Thyroid gland (tissue), 4 donors: Measurements from ENCODE around the gene CEP72. TPM values are rescaled to one million over a fixed set of nuclear protein-coding genes. Genes with fewer than 3 reads are reported as not detected.
"Not testable (repeated sequence)": the region's sequence is repeated elsewhere in the genome, so short reads cannot be mapped to it uniquely, and the experiment has no call there.

Experiments used
- DNase-seq, 2 donors: peaks; one replicate each; pipeline ENCODE4 v3.0.0-alpha.2; 2019
- H3K27ac ChIP-seq, 3 donors: fragments of 200-600 bp; sonication (generic); 1 replicate in 2 of 3; 2 replicates in 1 of 3; pipeline ENCODE4 v1.5.1; 2016 to 2019; ENCODE audit warnings: mild to moderate bottlenecking in 1 of 3, moderate library complexity in 1 of 3
- H3K27me3 ChIP-seq: fragments of 200-600 bp; sonication (generic); one replicate; pipeline ENCODE4 v1.5.1; 2019
- H3K36me3 ChIP-seq, 2 donors: fragments of 200-600 bp; sonication (generic); one replicate each; pipeline ENCODE4 v1.5.1; 2016 to 2019
- H3K4me1 ChIP-seq, 2 donors: fragments of 200-600 bp; sonication (generic); one replicate each; pipeline ENCODE4 v1.5.1; 2017 to 2019
- H3K4me3 ChIP-seq, 3 donors: fragments of 200-600 bp; sonication (generic); replicated peaks in 1 of 3; 1 replicate in 2 of 3; 2 replicates in 1 of 3; pipeline ENCODE4 v1.5.1; 2016; ENCODE audit warnings: mild to moderate bottlenecking in 1 of 3
- H3K9me3 ChIP-seq: fragments of 200-600 bp; sonication (generic); one replicate; pipeline ENCODE4 v1.5.1; 2017
- CTCF ChIP-seq, 6 experiments: fragments of 200-600 bp in 3 of 6; fragments of 450-650 bp in 3 of 6; sonication (generic) in 3 of 6; IDR thresholded peaks; one replicate each; pipeline ENCODE4 v1.5.1; 2016 to 2019; ENCODE audit warnings: antibody characterized with exemption in 6 of 6, mild to moderate bottlenecking in 2 of 6, inconsistent platforms in 1 of 6, moderate library complexity in 1 of 6
- POLR2A ChIP-seq, 2 donors: fragments of 450-650 bp; IDR thresholded peaks; one replicate each; pipeline ENCODE4 v1.6.1; 2017; ENCODE audit warnings: antibody characterized with exemption in 2 of 2, mild to moderate bottlenecking in 2 of 2, moderate library complexity in 1 of 2
- WGBS, 2 donors: methylation state at CpG; one replicate each; pipeline ENCODE4 v1.1.5; 2017; 5-methylcytosine and 5-hydroxymethylcytosine counted together
- intact Hi-C: fragments of 100-400 bp; cut with DNase I; formaldehyde crosslinking; loops from one replicate; pipeline ENCODE4 v1.15.1; 2023
- total RNA-seq, 4 donors: library from RNA; depleted of rRNA; stranded (reverse); fragments of >200 nt; gene quantifications; one replicate each; pipeline ENCODE4 v1.2.3, GENCODE V29; 2016

CEP72 gene
- total RNA-seq, 4 donors from 2014 or later = 3.4 to 7.6 (median 4.6) TPM

- intact Hi-C loops = no loop called here
- peaks cover 14 to 17% of the 10 kb centered on the region in 2 donors for H3K36me3 ChIP-seq
- no peaks in the 10 kb centered on the region for H3K27me3 ChIP-seq
- DNase-seq = no peak
- WGBS, 2 donors = 92 to 93% methylated on average over 20 to 33 of the region's 38 CpGs
- no peak overlapping the region for H3K4me3 ChIP-seq
- no peaks in the 10 kb centered on the region for H3K9me3 ChIP-seq
- peaks cover 0 to 7% of the 10 kb centered on the region in 2 donors for H3K4me1 ChIP-seq
- TF ChIP-seq CTCF (IDR thresholded peaks at IDR 0.05) (no peak), POLR2A (IDR thresholded peaks at IDR 0.05) (no peak)
- H3K27ac ChIP-seq = no peak overlapping the region
Observed at GRCh38 chr5:624118-624950, 12.2 kb downstream of the CEP72 start.

- H3K4me1 ChIP-seq = peaks cover 0 to 7% of the 10 kb centered on the region in 2 donors
- no peak overlapping the region for H3K27ac ChIP-seq
- no peaks in the 10 kb centered on the region for H3K9me3 ChIP-seq
- H3K4me3 ChIP-seq = no peak overlapping the region
- DNase-seq = no peak
- WGBS, 2 donors = 79 to 83% methylated on average over 13 of the region's 13 CpGs
- TF ChIP-seq CTCF (IDR thresholded peaks at IDR 0.05) (no peak), POLR2A (IDR thresholded peaks at IDR 0.05) (no peak)
- intact Hi-C loops = no loop called here
- no peaks in the 10 kb centered on the region for H3K27me3 ChIP-seq
- H3K36me3 ChIP-seq = peaks cover 10 to 11% of the 10 kb centered on the region in 2 donors
Observed at GRCh38 chr5:624951-625230, 12.8 kb downstream of the CEP72 start.

- Histone ChIP-seq H3K9me3 (no peaks in the 10 kb centered on the region), H3K4me3 (no peak overlapping the region), H3K36me3 (peaks cover 4 to 5% of the 10 kb centered on the region in 2 donors), H3K4me1 (peaks cover 0 to 7% of the 10 kb centered on the region in 2 donors), H3K27ac (no peak overlapping the region), H3K27me3 (no peaks in the 10 kb centered on the region)
- intact Hi-C loops = no loop called here
- DNase-seq = no peak
- TF ChIP-seq POLR2A (IDR thresholded peaks at IDR 0.05) (no peak), CTCF (IDR thresholded peaks at IDR 0.05) (no peak)
- 97 to 98% methylated on average over 16 of the region's 16 CpGs for WGBS, 2 donors
Observed at GRCh38 chr5:625516-625915, 13.4 kb downstream of the CEP72 start.

- intact Hi-C loops = no loop called here
- 88 to 96% methylated on average over 3 of the region's 3 CpGs for WGBS, 2 donors
- TF ChIP-seq CTCF (IDR thresholded peaks at IDR 0.05) (no peak), POLR2A (IDR thresholded peaks at IDR 0.05) (no peak)
- H3K4me1 ChIP-seq = peaks cover 0 to 7% of the 10 kb centered on the region in 2 donors
- no peaks in the 10 kb centered on the region for H3K9me3 ChIP-seq
- H3K27me3 ChIP-seq = no peaks in the 10 kb centered on the region
- no peaks in the 10 kb centered on the region for H3K36me3 ChIP-seq
- no peak overlapping the region for H3K4me3 ChIP-seq
- no peak overlapping the region for H3K27ac ChIP-seq
- no peak for DNase-seq
Observed at GRCh38 chr5:626850-627249, 14.7 kb downstream of the CEP72 start.

- 95% methylated on average over 24 of the region's 24 CpGs for WGBS, 2 donors
- Histone ChIP-seq H3K4me3 (no peak overlapping the region), H3K9me3 (no peaks in the 10 kb centered on the region), H3K27ac (no peak overlapping the region), H3K4me1 (peaks cover 0 to 7% of the 10 kb centered on the region in 2 donors), H3K27me3 (no peaks in the 10 kb centered on the region), H3K36me3 (no peaks in the 10 kb centered on the region)
- intact Hi-C loops = no loop called here
- TF ChIP-seq CTCF (IDR thresholded peaks at IDR 0.05) (no peak), POLR2A (IDR thresholded peaks at IDR 0.05) (no peak)
- DNase-seq = no peak
Observed at GRCh38 chr5:627840-628239, 15.7 kb downstream of the CEP72 start.

GRCh38 chr5:628351-629205 lies 16.4 kb downstream of the CEP72 start:
- H3K36me3 ChIP-seq, H3K4me1 ChIP-seq, intact Hi-C loops, H3K27me3 ChIP-seq, H3K9me3 ChIP-seq, H3K4me3 ChIP-seq: not testable (repeated sequence)
- DNase-seq = peak; percentile 46 to 51
- WGBS, 2 donors = 52 to 63% methylated on average over 10 to 17 of the region's 21 CpGs
- H3K27ac ChIP-seq = peak overlapping the region in 1 of 3 donors; percentile 10
